ENCODE measurements around the gene TRAFD1.
A peak's percentile ranks its signal among the peaks of the same experiment; 100 is the strongest.

TRAFD1 gene

GRCh38 chr12:112167718-112168525 is 42.6 kb downstream of the TRAFD1 start:
- intact Hi-C loops (cut with DNase I): no loop called here
- DNase-seq: peak in 6 of 42 donors; percentile 13 to 40 (median 32)

- peak in 2 of 42 donors; percentile 16 to 23 for DNase-seq
- intact Hi-C loops (cut with DNase I): no loop called here
Measured at GRCh38 chr12:112168561-112168971, 43.2 kb downstream of the TRAFD1 start.

GRCh38 chr12:112169161-112169872 is 44.0 kb downstream of the TRAFD1 start:
- intact Hi-C loops (cut with DNase I): no loop called here
- peak in 5 of 42 donors; percentile 7 to 42 (median 18) for DNase-seq

- peak in 1 of 42 donors; percentile 11 for DNase-seq
- intact Hi-C loops (cut with DNase I): no loop called here
Measured at GRCh38 chr12:112169966-112170365, 44.6 kb downstream of the TRAFD1 start.

DNA sequence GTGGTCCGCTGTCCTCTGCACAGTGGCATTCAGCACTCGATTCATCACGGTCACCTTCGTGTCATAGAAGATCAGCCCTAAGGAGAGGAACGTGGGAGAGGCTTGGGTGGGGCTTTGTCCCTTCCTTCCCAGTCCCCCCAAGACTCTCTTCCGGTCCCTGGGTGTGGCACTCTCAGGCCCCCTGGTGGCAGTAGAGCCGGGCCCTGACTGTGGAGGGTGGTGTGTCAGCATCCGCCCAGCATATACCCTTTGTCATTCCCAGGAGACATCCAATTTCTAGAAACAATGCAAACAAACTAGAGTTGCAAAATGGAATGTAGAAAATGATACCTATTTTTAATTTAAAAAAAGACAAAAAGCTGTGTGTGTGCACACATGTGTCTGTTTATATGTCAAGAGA is 45.0 kb downstream of the TRAFD1 start:
- intact Hi-C loops (cut with DNase I): no loop called here
- DNase-seq: peak in 8 of 42 donors; percentile 7 to 69 (median 38)

DNA sequence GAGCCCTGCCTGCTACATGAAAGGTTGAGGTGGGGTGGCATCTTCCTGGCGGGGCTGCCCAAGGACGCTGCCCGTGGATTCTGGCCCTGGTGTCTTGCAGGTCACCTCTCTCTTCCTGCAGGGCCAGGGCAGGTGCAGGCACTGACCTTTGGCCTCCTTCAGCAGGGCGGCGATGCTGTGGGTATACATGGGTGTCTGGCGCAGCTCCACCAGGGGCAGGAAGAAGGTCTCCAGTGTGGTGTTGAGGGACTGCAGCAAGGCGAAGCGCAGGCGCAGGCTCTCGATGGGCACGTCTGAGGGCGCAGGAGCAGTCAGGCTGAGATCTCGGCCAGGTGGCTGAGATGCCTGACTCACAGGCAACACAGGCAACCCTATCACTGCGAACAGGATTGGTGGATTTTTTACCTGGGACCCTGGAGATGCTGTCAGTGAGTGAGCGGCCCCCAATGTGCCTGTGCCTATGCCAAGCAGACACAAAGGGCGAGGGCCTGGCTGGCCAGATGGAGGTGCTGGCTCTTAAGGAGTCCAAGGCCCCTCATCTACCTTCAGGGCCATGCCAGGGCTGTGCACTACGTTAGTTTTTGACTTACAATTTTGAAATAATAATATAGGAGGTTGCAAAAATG is 45.7 kb downstream of the TRAFD1 start:
- intact Hi-C loops (cut with DNase I): no loop called here
- DNase-seq: no peak

GRCh38 chr12:112172556-112173324 is 47.4 kb downstream of the TRAFD1 start:
- peak in 12 of 42 donors; percentile 22 to 65 (median 34) for DNase-seq

DNA sequence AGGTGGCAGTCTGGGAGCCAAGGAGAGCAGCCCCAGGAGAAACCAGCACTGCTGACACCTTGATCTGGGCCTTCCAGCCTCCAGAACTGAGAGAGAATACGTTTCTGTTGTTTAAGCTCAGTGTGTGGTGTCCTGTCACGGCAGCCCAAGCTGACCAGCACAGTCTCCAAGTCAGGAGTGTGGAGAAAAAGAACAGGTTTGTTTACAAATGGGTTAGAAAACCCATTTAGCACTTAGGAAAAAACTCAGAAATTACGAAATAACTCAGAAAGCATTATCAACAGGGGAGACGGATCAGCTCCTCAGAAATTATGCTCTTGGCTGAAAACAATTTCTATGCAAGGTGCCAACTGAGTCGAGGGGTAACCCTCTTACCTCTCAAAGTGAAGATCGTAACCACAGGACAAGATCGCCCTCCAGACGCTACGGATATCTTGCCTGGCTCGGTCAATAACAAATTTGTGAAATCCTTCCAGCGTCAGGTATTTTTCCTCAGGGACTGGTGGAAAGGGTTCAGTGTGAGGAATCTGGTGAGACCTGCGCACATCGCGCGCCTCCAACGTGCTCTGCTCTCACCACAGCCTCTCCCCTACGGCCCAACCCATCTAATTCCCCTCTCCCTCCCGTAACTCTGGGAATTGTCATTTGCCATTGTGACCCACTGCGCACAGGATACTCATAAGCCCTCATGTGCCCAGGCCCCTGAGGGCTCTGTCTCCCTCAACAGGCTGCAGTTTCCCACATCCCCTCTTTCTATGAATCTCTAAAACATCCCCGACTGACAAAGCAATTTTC is 50.2 kb downstream of the TRAFD1 start:
- intact Hi-C loops (cut with DNase I): no loop called here
- peak in 1 of 42 donors; percentile 13 for DNase-seq

More at GRCh38 chr12:112172556-112173324, 47.4 kb downstream of the TRAFD1 start:
- intact Hi-C loops (cut with DNase I): no loop called here

DNA sequence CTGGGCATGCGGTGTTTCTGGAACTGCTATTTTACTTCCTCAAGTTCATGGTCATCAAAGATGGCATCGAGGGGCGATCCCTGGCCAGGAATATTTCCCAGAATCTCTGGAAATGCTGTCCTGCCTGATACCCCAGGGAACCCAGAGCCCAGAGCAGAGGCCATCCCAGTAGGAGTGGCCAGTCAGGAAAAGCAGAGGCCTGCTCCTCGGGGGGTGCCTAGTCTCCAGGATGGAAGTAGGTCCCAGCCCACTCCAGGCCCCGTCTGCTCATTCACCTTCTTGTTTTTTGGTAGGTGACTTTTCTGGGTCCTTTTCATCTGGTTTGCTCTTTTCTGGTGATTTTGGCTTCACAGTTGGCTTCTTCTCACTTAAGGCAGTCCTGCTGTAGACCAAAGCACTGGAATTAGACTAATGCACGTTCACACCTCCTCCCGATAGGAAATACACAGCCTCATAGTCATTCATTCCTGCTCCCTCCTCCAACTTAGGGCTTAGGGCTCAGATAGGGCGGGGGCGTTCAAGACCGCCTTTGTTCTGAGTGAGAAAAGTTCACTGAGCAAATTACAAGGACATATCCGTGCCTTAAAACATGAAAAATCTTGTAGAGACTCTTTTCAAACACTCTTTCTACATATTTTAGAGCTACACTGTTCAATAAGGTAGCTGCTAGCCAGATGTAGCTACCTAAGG is 51.1 kb downstream of the TRAFD1 start:
- DNase-seq: peak in 27 of 42 donors; percentile 32 to 74 (median 48)
- intact Hi-C loops (cut with DNase I): no loop called here

GRCh38 chr12:112178796-112179195 is 53.4 kb downstream of the TRAFD1 start:
- intact Hi-C loops (cut with DNase I): no loop called here
- DNase-seq: peak in 3 of 42 donors; percentile 13 to 34 (median 27)

DNA sequence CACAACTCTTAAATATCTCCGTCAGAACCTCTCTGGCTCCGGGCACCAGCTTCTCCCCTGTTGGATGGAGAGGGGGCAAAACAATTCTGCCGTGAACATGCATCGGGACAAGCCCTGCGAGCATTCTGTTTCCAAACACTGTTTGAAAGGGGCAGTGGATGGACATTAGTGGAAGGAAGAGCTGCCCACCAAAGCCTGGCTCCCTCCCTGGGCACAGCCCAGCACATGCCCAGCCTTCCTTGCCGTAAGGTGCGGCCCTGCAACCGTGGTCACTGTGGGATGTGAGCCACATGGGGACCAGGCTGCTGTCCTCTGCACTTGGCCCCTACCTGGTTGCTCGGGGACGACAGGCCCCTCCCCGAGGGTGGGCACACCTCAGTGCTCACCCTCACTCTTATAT is 54.0 kb downstream of the TRAFD1 start:
- peak in 3 of 42 donors; percentile 3 to 32 (median 14) for DNase-seq
- intact Hi-C loops (cut with DNase I): no loop called here

DNA sequence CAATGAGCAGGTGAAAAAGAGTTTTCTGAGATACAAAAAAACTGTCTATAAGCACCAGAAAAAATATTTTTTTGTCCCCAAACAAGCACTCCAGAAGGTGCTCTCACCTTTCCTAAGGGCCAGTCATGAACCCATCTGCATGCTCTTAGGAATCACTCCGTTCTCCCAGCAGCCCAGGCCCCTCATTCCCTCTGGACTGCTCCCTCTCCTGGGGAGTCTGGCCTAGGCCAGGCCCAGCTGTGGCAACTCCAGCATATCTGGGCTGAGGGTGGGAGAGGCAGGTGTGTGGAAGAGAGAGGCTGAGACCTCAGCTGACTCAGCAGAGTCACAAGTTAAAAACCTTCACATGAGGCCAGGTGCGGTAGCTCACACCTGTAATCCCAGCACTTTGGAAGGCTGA is 54.6 kb downstream of the TRAFD1 start:
- intact Hi-C loops (cut with DNase I): loop anchor here (10.0 kb wide), 2 partner anchors 55 to 205 kb away; partner anchors contain the start of genes HECTD4 and TRAFD1
- peak in 3 of 42 donors; percentile 7 to 21 (median 10) for DNase-seq

- intact Hi-C loops (cut with DNase I): loop anchor here (10.0 kb wide), 2 partner anchors 56 to 204 kb away; partner anchors contain the start of genes HECTD4 and TRAFD1
- DNase-seq: peak in 2 of 42 donors; percentile 7 to 21
Measured at GRCh38 chr12:112180422-112180821, 55.1 kb downstream of the TRAFD1 start.

- intact Hi-C loops (cut with DNase I): loop anchor here (10.0 kb wide), 2 partner anchors 58 to 202 kb away; partner anchors contain the start of genes HECTD4 and TRAFD1
Measured at GRCh38 chr12:112182499-112182898, 57.1 kb downstream of the TRAFD1 start.

GRCh38 chr12:112183141-112184021 is 58.0 kb downstream of the TRAFD1 start:
- intact Hi-C loops (cut with DNase I): loop anchor here (10.0 kb wide), 2 partner anchors 59 to 201 kb away; partner anchors contain the start of genes HECTD4 and TRAFD1

More at GRCh38 chr12:112182499-112182898, 57.1 kb downstream of the TRAFD1 start:
- DNase-seq: peak; percentile 83 to 97 (median 93)

More at GRCh38 chr12:112183141-112184021, 58.0 kb downstream of the TRAFD1 start:
- DNase-seq: peak in 5 of 42 donors; percentile 31 to 68 (median 38)
